Hematopoietic multipotent progenitor cell (in vitro differentiated cells): ENCODE results near the gene DDX31. TPM values are rescaled to one million over a fixed set of nuclear protein-coding genes. Genes with fewer than 3 reads are reported as not detected.

Experiments
- DNase-seq, 3 donors: peaks; one replicate each; pipeline ENCODE4 v3.0.0-alpha.2; 2011 to 2015; ENCODE audit warnings: low read depth in 2 of 3, low spot score in 2 of 3
- total RNA-seq: library from RNA; depleted of rRNA; stranded (reverse); fragments of >200 nt; gene quantifications from one replicate; pipeline ENCODE4 v1.2.3, GENCODE V29; 2012

Gene DDX31
- total RNA-seq, 1 donor: 7.0 TPM

GRCh38 chr9:132674485-132674884 lies 4.7 kb upstream of the DDX31 start:
- DNase-seq: no peak

- peak in 2 of 3 donors; percentile 23 to 52 for DNase-seq
Measured at GRCh38 chr9:132673355-132673754, 3.6 kb upstream of the DDX31 start.

- no peak for DNase-seq
Measured at GRCh38 chr9:132672413-132672690, 2.6 kb upstream of the DDX31 start.

DNA sequence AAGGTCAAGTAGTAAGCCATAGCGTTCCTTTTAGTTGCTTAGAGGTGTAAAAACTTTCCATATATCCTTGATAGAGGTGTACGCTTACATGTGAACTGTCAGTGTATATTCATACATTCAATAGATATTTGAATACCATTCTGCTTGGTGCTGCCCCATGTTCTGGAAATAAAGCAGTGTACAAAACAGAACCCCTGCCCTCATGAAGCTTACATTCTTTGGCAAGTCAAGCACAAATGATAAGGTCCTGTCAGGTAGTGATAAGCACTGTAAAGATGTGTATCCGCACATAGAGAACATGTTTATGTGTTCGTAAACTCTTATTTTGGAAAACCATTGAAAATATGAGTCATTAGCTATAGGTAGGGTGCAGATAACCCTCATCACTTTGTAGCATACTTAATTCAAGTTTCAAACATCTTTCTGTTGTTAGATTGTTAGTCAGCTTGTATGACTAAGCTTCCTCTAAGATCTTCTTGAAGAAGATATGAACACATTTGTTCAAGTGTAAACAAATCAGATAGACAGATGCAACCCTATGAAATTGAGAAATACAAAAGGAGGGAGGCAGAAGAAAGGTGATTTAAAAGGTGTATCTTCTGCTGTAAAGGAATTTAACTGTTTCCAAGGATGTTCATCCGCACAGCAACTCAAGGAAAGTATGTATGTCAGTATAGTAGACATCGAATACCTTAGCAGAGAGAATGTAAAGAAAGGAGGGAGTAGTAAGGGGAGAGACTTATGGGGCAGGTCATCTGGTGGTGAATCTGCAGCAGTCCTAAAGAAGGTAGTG lies 2.0 kb upstream of the DDX31 start:
- no peak for DNase-seq

GRCh38 chr9:132670457-132671391 lies 941 bp upstream of the DDX31 start, which contains the start of gene GTF3C4:
TSS of gene GTF3C4 (plus strand) at chr9:132670464. CDS start at chr9:132670599, 135 bp downstream.
- DNase-seq: peak in 2 of 3 donors; percentile 18 to 41

DNA sequence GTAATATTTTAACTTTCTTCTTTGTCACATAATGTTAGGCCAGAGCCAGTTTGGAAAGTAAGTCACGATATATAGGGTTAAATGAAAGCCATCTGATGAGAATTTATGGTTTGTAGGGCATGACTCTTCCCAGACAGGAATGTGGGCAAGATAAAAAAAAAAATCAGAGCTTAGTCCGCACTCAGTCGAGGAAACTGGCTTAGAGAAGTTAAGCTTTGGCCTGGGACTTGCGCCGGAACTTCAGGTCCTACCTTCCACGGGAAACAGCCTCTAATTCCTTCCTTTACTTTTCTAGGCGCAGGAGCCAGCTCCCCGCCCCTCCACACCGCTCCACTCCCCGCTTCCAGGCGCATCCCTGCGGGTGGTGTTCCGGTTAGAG lies 475 bp downstream of the DDX31 start:
- no peak for DNase-seq

DNA sequence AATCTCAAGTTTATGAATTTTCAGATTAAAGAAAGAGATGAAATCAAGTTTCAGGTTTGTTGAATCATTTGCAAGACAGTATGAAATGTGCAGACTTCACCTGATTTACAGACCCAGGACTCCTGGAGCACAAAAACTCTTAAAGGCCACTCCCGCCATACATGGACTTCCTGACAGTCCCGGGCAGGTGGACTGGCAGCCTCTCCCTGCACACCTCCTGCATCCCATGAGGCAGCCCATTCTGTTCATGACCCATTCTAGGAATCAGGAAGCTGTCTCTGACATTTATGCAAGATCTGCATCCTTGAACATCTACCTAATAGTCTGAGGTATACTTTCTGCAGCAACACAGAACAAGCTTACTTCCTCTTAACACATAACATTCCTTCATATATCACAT lies 5.9 kb downstream of the DDX31 start:
- no peak for DNase-seq

DNA sequence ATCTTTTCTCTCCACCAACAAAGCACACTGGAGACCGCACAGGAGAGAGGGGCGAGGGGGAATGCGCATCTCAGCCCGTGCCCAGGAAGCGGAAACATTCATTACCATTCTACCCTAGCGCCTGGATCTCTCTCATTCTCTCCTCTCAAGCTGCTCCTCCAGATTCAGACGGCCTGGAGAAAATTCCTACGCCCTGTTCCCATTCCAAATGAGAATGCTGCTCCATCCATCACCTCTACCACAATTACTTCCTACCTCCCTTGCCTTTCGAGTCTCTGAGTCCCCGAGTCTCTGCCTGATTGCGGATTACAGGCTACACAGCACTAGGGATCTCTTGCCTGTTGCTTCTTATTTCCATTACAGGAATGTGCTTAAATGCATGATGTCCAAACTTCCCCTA lies 6.7 kb downstream of the DDX31 start:
- DNase-seq: no peak

- no peak for DNase-seq
Measured at GRCh38 chr9:132662152-132662945, 7.4 kb downstream of the DDX31 start.

DNA sequence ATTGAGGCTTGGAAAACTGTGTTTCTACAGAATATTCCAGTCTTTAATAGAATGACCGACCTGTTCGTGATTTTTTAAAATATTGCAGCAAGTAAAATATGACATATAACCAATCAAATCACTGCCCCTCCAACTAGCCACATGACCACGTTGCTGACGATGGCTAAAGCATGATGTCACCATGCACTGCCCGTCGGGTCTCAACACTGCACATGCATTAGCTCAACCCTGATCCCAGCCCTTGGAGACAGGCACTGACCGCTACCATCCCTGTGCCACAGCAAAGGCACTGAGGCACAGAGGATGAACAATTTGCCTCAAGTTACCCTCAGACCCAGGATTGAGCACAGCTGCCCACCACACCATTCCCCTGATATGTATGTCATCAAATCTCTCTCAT lies 13.5 kb downstream of the DDX31 start:
- DNase-seq: no peak

DNA sequence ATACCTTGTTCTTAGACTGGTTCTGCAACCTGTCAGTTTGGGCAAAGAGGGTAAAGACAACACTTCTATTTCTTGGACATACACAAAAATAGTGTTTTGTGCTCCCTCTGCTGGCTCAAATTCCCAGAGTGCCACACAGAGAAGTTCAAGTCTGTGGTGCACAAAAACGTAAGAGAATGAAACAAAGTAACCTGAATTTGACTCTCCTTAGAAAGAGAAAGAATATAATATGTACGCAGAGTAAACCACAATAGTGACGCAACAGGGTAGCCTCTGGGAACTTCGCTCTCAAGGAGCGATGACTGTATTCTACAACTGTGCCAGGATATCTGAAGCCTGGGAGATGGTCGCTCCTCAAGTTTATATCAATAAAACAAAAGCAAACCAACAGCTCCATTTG lies 18.5 kb downstream of the DDX31 start:
- peak in 2 of 3 donors; percentile 21 to 58 for DNase-seq

DNA sequence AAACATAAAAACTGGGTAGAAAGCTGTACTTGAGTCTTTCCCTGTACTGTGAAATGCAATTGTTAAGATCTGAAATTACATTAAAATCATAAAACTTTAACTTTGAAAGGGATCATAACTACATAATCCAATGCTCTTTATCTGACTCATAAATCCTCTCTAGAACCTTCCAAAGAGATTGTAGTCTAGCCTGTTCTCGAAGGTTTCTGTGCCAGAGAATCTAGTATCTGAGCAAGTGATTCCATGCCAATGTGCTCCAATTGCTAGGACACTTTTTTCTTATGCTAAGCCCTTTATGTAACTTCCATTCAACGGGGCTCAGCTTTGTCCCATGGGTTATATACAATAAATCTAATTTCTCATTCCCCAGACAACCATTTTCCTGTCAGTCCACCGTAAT lies 21.1 kb downstream of the DDX31 start:
- DNase-seq: no peak

DNA sequence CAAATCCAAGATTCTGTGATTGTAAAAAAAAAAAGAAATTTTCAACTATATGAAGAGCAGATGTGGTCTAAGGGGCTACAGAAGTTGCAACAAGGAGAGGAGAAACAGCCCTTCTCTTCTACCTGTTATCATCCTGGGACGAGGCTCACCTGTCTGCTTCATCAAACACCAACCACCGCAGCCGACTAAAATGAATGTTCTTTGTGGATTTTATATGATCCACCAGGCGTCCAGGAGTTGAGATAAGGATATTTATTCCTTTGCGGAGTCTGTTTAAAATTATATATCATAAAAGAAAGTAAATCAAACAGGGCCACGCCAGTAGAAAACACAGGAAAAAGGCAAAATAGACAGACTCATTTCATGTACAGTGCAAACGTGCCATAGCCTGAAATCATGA lies 21.5 kb downstream of the DDX31 start:
- no peak for DNase-seq

DNA sequence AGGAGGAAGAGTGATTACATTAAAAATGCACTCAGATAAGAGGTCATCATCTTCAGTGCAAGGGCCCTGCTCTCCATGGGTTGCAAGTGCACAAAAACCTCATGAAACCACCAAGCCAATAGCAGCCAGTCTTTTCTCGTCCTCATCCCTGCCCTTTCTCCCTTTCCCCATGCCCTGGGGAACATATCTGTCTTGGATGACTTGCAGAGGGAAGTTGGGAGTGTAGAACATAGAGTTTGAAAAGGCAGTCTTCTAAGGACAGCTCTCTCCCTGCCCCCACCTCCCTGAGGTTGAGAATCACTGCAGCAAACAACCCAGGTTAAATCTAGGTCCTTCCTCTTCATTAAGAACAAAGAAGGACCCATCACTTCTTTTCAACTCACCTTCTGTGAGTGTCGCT lies 22.0 kb downstream of the DDX31 start:
- no peak for DNase-seq

- DNase-seq: no peak
Measured at GRCh38 chr9:132647355-132647754, 22.4 kb downstream of the DDX31 start.

DNA sequence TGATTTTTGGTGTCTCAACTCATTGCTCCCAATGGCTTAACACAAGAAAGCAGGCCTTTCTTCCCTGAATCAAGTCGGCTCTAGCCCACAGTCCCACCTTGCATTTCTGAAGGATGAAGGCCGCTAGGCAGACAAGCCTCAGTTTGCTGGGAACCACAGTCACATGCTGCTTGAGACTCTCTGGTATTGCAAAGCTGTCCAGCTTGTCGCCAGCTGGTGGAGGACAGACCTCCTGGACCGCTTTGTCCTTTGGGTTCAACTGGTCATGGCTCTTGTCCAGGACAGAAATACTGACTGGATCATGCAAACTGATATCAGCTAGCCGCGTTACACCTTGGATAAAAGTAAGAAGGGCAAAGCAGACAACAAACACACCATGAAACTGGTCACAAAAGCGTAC lies 23.1 kb downstream of the DDX31 start:
- DNase-seq: no peak

DNA sequence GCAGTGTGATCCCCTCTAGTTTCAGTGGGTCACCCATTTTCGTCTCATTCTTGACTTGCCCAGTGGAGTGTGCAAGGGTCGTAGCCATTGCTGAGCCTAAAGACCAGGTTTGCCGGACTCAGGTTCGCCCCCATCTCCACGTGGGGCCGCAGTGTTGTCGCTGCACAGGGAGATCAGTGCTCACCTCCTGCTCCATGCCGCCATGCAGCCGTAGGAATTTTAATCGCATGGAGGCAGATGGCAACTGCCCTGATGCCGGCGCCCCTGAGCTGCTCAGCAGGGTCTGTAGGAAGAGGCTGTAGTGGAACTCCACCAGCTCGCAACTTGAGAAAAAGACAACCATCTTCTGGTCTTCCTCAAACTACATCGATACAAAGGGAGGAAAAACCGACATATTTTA lies 24.1 kb downstream of the DDX31 start:
- no peak for DNase-seq

- no peak for DNase-seq
Measured at GRCh38 chr9:132645306-132645705, 24.5 kb downstream of the DDX31 start.

DNA sequence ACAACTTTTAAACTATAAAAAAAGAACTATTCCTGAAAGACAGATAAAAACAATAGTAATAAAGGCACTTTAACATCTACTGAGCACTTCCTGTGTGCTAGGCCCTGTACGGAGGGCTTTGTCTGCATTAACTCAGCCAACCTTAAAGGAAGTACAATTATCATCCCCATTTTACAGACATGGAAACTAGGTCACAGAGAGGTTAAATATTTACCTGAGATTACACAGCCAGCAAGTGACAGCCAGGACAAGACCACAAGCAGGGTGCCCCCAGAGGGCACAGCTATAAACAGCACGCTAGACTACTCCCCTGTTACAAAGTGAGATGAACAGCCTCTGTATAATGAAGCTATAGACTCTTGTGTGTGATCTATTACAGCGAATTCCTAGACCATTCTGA lies 25.5 kb downstream of the DDX31 start:
- peak in 1 of 3 donors; percentile 7 for DNase-seq

DNA sequence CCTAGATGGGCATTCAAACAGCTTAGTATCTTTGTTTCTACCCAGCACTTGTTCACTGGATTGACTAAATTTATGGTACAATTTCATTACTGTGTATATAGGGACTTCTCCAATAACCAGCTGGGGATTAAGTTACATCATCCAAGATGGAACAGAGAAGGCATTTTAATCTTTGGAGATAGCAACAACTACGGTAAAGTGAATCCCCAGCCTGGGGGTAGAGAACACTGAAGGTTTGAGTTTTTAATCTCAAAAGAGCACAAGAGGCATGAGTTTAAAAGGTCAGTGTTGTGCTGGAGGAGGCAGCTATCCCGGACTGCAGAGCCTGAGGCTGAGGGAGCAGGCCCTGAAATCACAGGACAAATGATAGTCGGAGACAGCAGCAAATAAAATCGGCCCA lies 28.6 kb downstream of the DDX31 start:
- no peak for DNase-seq

GRCh38 chr9:132639322-132639721 lies 30.5 kb downstream of the DDX31 start:
- no peak for DNase-seq
